Smooth muscle cell (in vitro differentiated cells): ENCODE data around the gene CIAO2B. TPM values are rescaled to one million over a fixed set of nuclear protein-coding genes. Genes with fewer than 3 reads are reported as not detected.

Source experiments
- DNase-seq: peaks from one replicate; lab custom pipeline; 2025; ENCODE audit not compliant: unreplicated experiment; lab: John Stamatoyannopoulos, UW
- H2AFZ ChIP-seq: fragments of 200-600 bp; sonication (generic); 2 replicates; pipeline ENCODE4 v1.6.0; 2016; ENCODE audit warnings: antibody characterized with exemption, low read depth, mild to moderate bottlenecking
- H3F3A ChIP-seq: fragments of 200-600 bp; sonication (generic); 2 replicates; pipeline ENCODE4 v1.6.0; 2017; ENCODE audit warnings: antibody characterized with exemption, low read depth
- H3K27ac ChIP-seq: fragments of 200-600 bp; sonication (generic); 2 replicates; pipeline ENCODE4 v1.5.1; 2016; ENCODE audit warnings: low read depth, mild to moderate bottlenecking
- H3K27me3 ChIP-seq: fragments of 200-600 bp; sonication (generic); 2 replicates; pipeline ENCODE4 v1.6.1; 2016; ENCODE audit warnings: low read depth, mild to moderate bottlenecking
- H3K36me3 ChIP-seq: fragments of 200-600 bp; sonication (generic); 2 replicates; pipeline ENCODE4 v1.5.1; 2016; ENCODE audit warnings: low read depth
- H3K4me1 ChIP-seq: fragments of 200-600 bp; sonication (generic); 2 replicates; pipeline ENCODE4 v1.5.1; 2016; ENCODE audit warnings: low read depth
- H3K4me2 ChIP-seq: fragments of 200-600 bp; sonication (generic); 2 replicates; pipeline ENCODE4 v1.6.0; 2016; ENCODE audit warnings: mild to moderate bottlenecking
- H3K4me3 ChIP-seq: fragments of 200-600 bp; sonication (generic); 2 replicates; pipeline ENCODE4 v1.5.1; 2016; ENCODE audit warnings: mild to moderate bottlenecking
- H3K79me2 ChIP-seq: fragments of 200-600 bp; sonication (generic); 2 replicates; pipeline ENCODE4 v1.6.0; 2016; ENCODE audit warnings: low read depth, mild to moderate bottlenecking
- H3K9ac ChIP-seq: fragments of 200-600 bp; sonication (generic); 2 replicates; pipeline ENCODE4 v1.6.0; 2016; ENCODE audit warnings: low read depth
- H3K9me3 ChIP-seq: fragments of 200-600 bp; sonication (generic); replicated peaks from 2 replicates; pipeline ENCODE4 v1.5.1; 2016; ENCODE audit warnings: low read depth
- H4K20me1 ChIP-seq: fragments of 200-600 bp; sonication (generic); 2 replicates; pipeline ENCODE4 v1.6.0; 2016; ENCODE audit warnings: low read depth
- WGBS: methylation state at CpG from one replicate; pipeline ENCODE4 v1.1.7; 2016; ENCODE audit warnings: low lambda C conversion rate; 5-methylcytosine and 5-hydroxymethylcytosine counted together
- polyA plus RNA-seq: library from polyadenylated mRNA; unstranded; fragments of >200 nt; fragmentation: Nextera tagmentation; extraction: Ambion mirVana; gene quantifications from 2 replicates; pipeline ENCODE4 v1.2.1, GENCODE V29; 2016
- total RNA-seq: library from RNA; depleted of rRNA; stranded (reverse); fragments of >200 nt; gene quantifications from 2 replicates; pipeline ENCODE4 v1.2.3, GENCODE V29; 2014
- TF ChIP-seq, protein P1 (sequence below): fragments of 200-600 bp; sonication (generic); IDR thresholded peaks from 2 replicates; pipeline ENCODE4 v1.5.1; 2017; ENCODE audit warnings: borderline replicate concordance, mild to moderate bottlenecking, antibody characterized with exemption; ENCODE audit not compliant: insufficient read depth, poor library complexity, severe bottlenecking

The CIAO2B gene
- total and polyA plus RNA-seq, 2 experiments from 2014 or later = 141 to 173 TPM

DNA sequence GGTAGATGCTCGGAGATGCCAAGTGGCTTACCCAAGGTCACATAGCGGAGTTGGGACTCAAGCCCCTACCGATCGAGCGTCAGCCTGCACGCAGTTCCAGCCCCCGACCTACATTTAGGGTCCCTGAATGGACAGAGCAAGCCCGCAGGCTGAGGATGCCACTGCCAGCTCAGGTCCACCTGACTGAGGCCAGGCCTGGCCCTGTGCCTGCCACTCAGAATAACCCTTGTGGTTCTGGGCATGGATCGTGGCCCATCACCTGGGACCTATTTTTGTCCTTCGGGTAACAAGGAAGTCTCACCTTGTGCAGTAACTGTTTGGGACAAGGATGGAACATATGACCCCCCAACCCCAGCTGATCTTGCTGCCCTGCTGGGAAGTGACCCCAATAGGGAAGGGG lies 32.6 kb downstream of the CIAO2B start:
- H2AFZ ChIP-seq = no peak overlapping the region
- H4K20me1 ChIP-seq = no peaks in the 10 kb centered on the region
- peaks cover 11% of the 10 kb centered on the region for H3K4me1 ChIP-seq
- H3K27ac ChIP-seq = peak overlapping the region; percentile 29
- H3K9me3 ChIP-seq = no peaks in the 10 kb centered on the region
- no peak overlapping the region for H3K4me3 ChIP-seq
- H3F3A ChIP-seq = peaks cover 11% of the 10 kb centered on the region
- H3K36me3 ChIP-seq = no peaks in the 10 kb centered on the region
- no peak for DNase-seq
- WGBS = 98% methylated on average over 10 of the region's 10 CpGs
- H3K4me2 ChIP-seq = no peak overlapping the region
- no peaks in the 10 kb centered on the region for H3K27me3 ChIP-seq
- TF ChIP-seq, protein P1, sequence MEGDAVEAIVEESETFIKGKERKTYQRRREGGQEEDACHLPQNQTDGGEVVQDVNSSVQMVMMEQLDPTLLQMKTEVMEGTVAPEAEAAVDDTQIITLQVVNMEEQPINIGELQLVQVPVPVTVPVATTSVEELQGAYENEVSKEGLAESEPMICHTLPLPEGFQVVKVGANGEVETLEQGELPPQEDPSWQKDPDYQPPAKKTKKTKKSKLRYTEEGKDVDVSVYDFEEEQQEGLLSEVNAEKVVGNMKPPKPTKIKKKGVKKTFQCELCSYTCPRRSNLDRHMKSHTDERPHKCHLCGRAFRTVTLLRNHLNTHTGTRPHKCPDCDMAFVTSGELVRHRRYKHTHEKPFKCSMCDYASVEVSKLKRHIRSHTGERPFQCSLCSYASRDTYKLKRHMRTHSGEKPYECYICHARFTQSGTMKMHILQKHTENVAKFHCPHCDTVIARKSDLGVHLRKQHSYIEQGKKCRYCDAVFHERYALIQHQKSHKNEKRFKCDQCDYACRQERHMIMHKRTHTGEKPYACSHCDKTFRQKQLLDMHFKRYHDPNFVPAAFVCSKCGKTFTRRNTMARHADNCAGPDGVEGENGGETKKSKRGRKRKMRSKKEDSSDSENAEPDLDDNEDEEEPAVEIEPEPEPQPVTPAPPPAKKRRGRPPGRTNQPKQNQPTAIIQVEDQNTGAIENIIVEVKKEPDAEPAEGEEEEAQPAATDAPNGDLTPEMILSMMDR = no peak
- H3K9ac ChIP-seq = no peak overlapping the region
- no peaks in the 10 kb centered on the region for H3K79me2 ChIP-seq

DNA sequence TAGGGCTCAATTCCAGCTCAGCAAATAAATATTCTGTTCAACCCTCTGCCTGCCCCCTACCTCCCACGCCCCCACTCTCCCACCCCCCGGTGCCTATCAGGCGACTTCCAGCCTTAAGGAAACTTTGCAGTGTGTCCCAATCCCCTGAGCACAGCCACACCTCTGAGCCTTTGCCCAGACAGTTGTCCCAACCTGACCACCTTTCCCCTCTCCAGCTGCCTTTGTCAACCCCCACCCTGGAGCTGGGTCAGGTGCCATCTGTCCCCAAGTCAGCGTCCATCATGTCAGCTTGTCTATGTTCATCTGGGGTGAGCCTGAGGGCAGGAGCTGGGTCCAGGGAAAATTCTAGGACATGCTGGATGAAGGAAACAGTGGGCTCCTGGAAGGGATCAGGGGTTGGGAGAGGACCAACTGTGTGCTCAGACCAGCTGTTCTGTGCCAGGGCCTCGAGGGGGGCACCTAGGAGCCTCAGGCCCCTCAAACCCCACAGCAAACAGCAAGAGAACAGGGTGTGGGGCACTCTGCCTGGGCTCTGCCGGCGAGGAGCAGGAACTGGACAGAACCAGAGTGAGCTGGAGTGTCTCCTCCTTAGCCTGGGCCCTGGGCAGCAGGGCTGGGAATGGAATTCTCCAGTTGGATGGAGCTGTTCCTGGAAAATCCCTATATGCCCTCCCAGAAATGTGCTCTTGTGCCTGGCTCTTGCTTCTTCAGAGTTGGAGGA lies 33.3 kb downstream of the CIAO2B start:
- Histone ChIP-seq H4K20me1 (no peaks in the 10 kb centered on the region), H3K9me3 (no peaks in the 10 kb centered on the region), H3K4me1 (peaks cover 10% of the 10 kb centered on the region), H3K79me2 (no peaks in the 10 kb centered on the region), H3K4me2 (peak overlapping the region; percentile 67), H3F3A (peaks cover 11% of the 10 kb centered on the region), H3K27me3 (no peaks in the 10 kb centered on the region), H3K27ac (peak overlapping the region; percentile 65), H3K36me3 (no peaks in the 10 kb centered on the region), H3K9ac (peak overlapping the region; percentile 39), H3K4me3 (no peak overlapping the region), H2AFZ (no peak overlapping the region)
- DNase-seq = no peak
- WGBS = 60% methylated on average over 7 of the region's 7 CpGs
- TF ChIP-seq, protein P1 = no peak

DNA sequence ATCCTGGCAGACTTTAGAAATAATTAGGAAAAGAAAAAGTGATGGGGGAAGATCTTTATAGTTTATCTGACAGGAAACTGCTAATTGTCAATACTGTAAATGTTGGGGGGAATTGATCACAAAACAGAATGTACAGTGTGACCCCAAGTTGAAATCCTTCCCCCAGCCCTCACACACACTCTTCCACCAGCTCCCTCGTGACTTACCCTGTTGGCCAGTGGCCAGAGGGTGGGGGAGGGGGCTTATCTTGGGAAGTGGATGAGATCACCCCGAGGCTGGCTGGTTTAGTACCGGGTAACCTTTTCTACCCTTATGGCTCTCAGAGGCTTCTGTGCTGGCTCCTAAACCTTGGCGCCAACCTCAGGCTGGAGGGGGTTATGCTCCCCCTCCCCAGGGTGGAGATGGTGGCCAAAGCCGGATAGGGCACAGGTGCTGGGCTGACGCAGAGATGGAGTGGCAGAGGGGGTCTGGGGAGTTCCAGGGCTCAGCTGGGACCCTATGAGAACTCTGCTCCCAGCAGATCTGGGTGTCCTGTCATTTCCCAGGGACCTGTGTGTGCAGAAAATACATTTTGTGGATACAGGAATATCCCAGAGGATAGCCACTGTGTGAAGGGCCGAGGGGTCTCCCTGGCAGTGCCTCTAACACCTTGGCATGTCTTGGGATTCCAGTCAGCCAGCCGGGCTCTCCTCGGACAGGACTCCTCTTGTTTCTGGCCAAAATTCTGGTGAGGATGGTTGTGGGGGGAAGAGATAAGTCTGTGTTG lies 34.1 kb downstream of the CIAO2B start:
- Histone ChIP-seq H4K20me1 (no peaks in the 10 kb centered on the region), H3K4me3 (no peak overlapping the region), H3K4me2 (peak overlapping the region; percentile 67)

More for the DNA sequence above, 34.1 kb downstream of the CIAO2B start:
- WGBS = 38% methylated on average over 9 of the region's 9 CpGs
- Histone ChIP-seq H3K4me1 (peaks cover 2% of the 10 kb centered on the region), H3F3A (peaks cover 11% of the 10 kb centered on the region), H2AFZ (no peak overlapping the region), H3K27ac (peak overlapping the region; percentile 65), H3K9ac (peak overlapping the region; percentile 54), H3K36me3 (no peaks in the 10 kb centered on the region), H3K27me3 (no peaks in the 10 kb centered on the region), H3K9me3 (no peaks in the 10 kb centered on the region), H3K79me2 (no peaks in the 10 kb centered on the region)
- peak; percentile 52 for DNase-seq
- TF ChIP-seq, protein P1 = no peak
